ENCODE measurements around the gene MGARP. TPM values are rescaled to one million over a fixed set of nuclear protein-coding genes. Genes with fewer than 3 reads are reported as not detected.
"Not testable (repeated sequence)": the region's sequence is repeated elsewhere in the genome, so short reads cannot be mapped to it uniquely, and the experiment has no call there.

MGARP gene
- not detected for total RNA-seq
- polyA plus RNA-seq: 1 to 10 TPM in 1 of 3 donors, under 1 TPM in 2; 0.08 to 1.4 (median 0.31) TPM
- long read RNA-seq, donor 1: 0 reads
- long read RNA-seq, donor 2, partial matches to known transcripts: 0 of 1 reads
- long read RNA-seq, donor 2, other reads (novel, unspliced or antisense): 0 of 1 reads
- long read RNA-seq, donor 3: 0 reads
- long read RNA-seq, donor 4: 0 reads
- long read RNA-seq, donor 5, transcript MGARP-201 (4 exons, 1,339 nt): major isoform, 8 of 8 reads
- long read RNA-seq, donor 5, partial matches to known transcripts: 0 of 8 reads
- long read RNA-seq, donor 5, other reads (novel, unspliced or antisense): 0 of 8 reads
- long read RNA-seq, donor 6, partial matches to known transcripts: 0 of 1 reads
- long read RNA-seq, donor 6, other reads (novel, unspliced or antisense): 0 of 1 reads
- long read RNA-seq, donor 7: 0 reads
- long read RNA-seq, donor 8: 0 reads
- long read RNA-seq, donor 9: 0 reads
- long read RNA-seq, donor 10: 0 reads

GRCh38 chr4:139279760-139280620 lies at the start of gene MGARP:
TSS of gene MGARP (minus strand) at chr4:139280225. CDS start at chr4:139280158, 67 bp downstream.
- Histone ChIP-seq H3K27me3 (peaks cover 0 to 47% (median 24%) of the 10 kb centered on the region in 3 donors), H3K27ac (no peak within 1 kb of the TSS), H3K36me3 (peaks cover 0 to 6% (median 0%) of the 10 kb centered on the region in 4 donors), H3K4me1 (peaks cover 0 to 17% (median 15%) of the 10 kb centered on the region in 4 donors), H3K9me3 (peaks cover 0 to 9% (median 3%) of the 10 kb centered on the region in 4 donors), H3K4me3 (peak within 1 kb of the TSS; percentile 46 to 62 (median 52))
- WGBS, 5 donors: 5 to 13% (median 7%) methylated on average over 31 to 51 of the region's 51 CpGs
- DNase-seq: peak in 1 of 2 donors; percentile 62
- TF ChIP-seq CTCF (IDR thresholded peaks at IDR 0.05) (no peak), POLR2A (IDR thresholded peaks at IDR 0.05) (no peak), POLR2AphosphoS5 (IDR thresholded peaks at IDR 0.05) (no peak), EP300 (IDR thresholded peaks at IDR 0.05) (no peak)
- intact Hi-C loops (cut with DNase I; ENCODE audit: low total_unique reads): no loop called here

GRCh38 chr4:139329665-139330200 lies 49.7 kb upstream of the MGARP start:
- TF ChIP-seq EP300 (IDR thresholded peaks at IDR 0.05): no peak
- no peak for TF ChIP-seq POLR2AphosphoS5 (IDR thresholded peaks at IDR 0.05)
- TF ChIP-seq POLR2A (IDR thresholded peaks at IDR 0.05): no peak
- TF ChIP-seq CTCF (IDR thresholded peaks at IDR 0.05): no peak
- H3K4me1 ChIP-seq: peaks cover 0 to 28% (median 11%) of the 10 kb centered on the region in 4 donors
- no peak overlapping the region for H3K4me3 ChIP-seq
- H3K36me3 ChIP-seq: peaks cover 0 to 28% (median 11%) of the 10 kb centered on the region in 4 donors
- WGBS, 5 donors: 85 to 91% (median 88%) methylated on average over 4 of the region's 4 CpGs
- no peaks in the 10 kb centered on the region for H3K27me3 ChIP-seq
- intact Hi-C loops (cut with DNase I; ENCODE audit: low total_unique reads): no loop called here
- no peak overlapping the region for H3K27ac ChIP-seq
- DNase-seq: no peak
- no peaks in the 10 kb centered on the region for H3K9me3 ChIP-seq

- H3K4me3 ChIP-seq: no peak overlapping the region
- intact Hi-C loops (cut with DNase I; ENCODE audit: low total_unique reads): no loop called here
- H3K27ac ChIP-seq: no peak overlapping the region
- no peak for DNase-seq
- H3K27me3 ChIP-seq: no peaks in the 10 kb centered on the region
- 51 to 66% (median 59%) methylated on average over 6 of the region's 6 CpGs for WGBS, 5 donors
- no peak for TF ChIP-seq POLR2AphosphoS5 (IDR thresholded peaks at IDR 0.05)
- TF ChIP-seq CTCF (IDR thresholded peaks at IDR 0.05): no peak
- no peaks in the 10 kb centered on the region for H3K9me3 ChIP-seq
- peaks cover 0 to 22% (median 9%) of the 10 kb centered on the region in 4 donors for H3K36me3 ChIP-seq
- peaks cover 7 to 34% (median 21%) of the 10 kb centered on the region in 4 donors for H3K4me1 ChIP-seq
Observed at GRCh38 chr4:139324620-139325019, 44.6 kb upstream of the MGARP start.

- H3K27me3 ChIP-seq; H3K9me3 ChIP-seq; intact Hi-C loops (cut with DNase I; ENCODE audit: low total_unique reads); H3K4me3 ChIP-seq; DNase-seq; H3K36me3 ChIP-seq; H3K27ac ChIP-seq: not testable (repeated sequence)
- 94 to 98% (median 97%) methylated on average over 6 of the region's 6 CpGs for WGBS, 5 donors
- peaks cover 7 to 36% (median 23%) of the 10 kb centered on the region in 4 donors for H3K4me1 ChIP-seq
Observed at GRCh38 chr4:139322541-139322940, 42.5 kb upstream of the MGARP start.

- intact Hi-C loops (cut with DNase I; ENCODE audit: low total_unique reads); H3K4me3 ChIP-seq; DNase-seq; H3K36me3 ChIP-seq; H3K27ac ChIP-seq; H3K27me3 ChIP-seq; H3K9me3 ChIP-seq: not testable (repeated sequence)
- WGBS, 5 donors: 19 to 50% (median 35%) methylated on average over 1 of the region's 1 CpG
- H3K4me1 ChIP-seq: peaks cover 7 to 41% (median 23%) of the 10 kb centered on the region in 4 donors
Observed at GRCh38 chr4:139322070-139322469, 42.0 kb upstream of the MGARP start.
